ENCODE data around the gene HID1.

DNA sequence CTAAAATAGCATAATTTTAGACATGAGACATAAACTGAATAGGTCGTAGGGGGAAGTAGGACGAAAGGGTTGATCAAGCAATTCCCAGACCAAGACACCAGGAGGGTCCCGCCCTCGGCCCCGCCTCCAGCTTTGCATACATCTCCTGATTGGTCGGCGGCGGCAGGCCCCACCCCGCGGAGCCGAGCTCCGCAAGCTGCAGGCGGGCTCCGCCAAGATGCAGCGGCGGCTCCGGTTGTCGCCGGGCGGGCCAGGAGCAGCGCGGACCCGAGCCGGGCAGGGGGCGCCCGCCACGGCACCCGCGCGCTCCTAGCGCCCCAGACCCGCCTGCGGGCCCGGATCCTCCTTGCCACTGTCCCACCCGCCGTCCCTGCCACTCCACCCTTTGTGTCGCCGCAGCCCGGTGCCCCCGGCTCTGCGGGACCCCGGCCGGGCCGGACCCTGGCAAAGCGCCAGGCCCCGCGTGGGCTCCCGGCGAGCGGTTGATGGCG is 14.9 kb upstream of the HID1 start, which contains the start of gene CDR2L:
- TF ChIP-seq YY1 (IDR thresholded peaks at IDR 0.05; ENCODE audit: insufficient read depth, insufficient read length) (no peak), SUZ12 (IDR thresholded peaks at IDR 0.05; ENCODE audit: extremely low read depth, insufficient read depth, insufficient read length) (no peak), ZNF274 (IDR thresholded peaks at IDR 0.05; ENCODE audit: low read depth, low read length) (no peak)
